ENCODE measurements around the gene DYRK4. TPM values are rescaled to one million over a fixed set of nuclear protein-coding genes. Genes with fewer than 3 reads are reported as not detected.

DYRK4 gene
- total and polyA plus RNA-seq, 2 of the 4 experiments (the other 2 are of a cell fraction): 44.6 to 71.6 TPM

DNA sequence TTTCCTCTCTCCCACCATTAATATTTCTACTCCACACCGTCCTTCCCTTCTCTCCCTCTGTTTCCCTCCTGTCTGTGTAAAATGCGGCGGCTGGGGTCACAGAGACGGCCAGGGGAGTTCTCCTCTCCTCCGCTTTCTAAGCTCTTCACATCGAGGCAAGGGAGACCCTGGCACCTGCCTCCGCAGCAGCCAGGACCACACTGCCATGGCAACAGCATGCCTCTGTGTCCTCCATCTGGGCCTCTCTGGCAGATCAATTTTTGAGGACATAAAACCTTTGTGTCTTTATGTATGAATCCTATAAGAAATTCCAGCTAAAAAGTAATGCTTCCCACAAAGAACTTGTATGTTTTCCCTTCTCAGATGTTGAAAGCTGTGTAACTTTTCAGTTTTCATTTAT is 41.4 kb downstream of the DYRK4 start:
- in situ Hi-C loops (cut with MboI; ENCODE audit: low sequenced_read_pairs): no loop called here
- dilution Hi-C loops (cut with HindIII; ENCODE audit: low sequenced_read_pairs, unreplicated experiment): no loop called here
- CTCF ChIA-PET: interaction anchor here (1.6 kb wide), 1 partner anchor 13 kb away, joined by 3 read pairs; no protein-coding TSS in a partner anchor
- no TSS peak for BruUV-seq (replicated peaks)
- no peak overlapping the region for H2BK120ac ChIP-seq (ENCODE audit: low read depth, low read length)
- H3K9me1 ChIP-seq (ENCODE audit: insufficient read depth, low read length): no peaks in the 10 kb centered on the region
- no peak overlapping the region for H3K4me2 ChIP-seq (ENCODE audit: low read depth, low read length)
- H3K4me3 ChIP-seq (ENCODE audit: insufficient read depth, low read depth, low read length): no peak overlapping the region
- H2AK9ac ChIP-seq (replicated peaks; ENCODE audit: low read depth, low read length, poor library complexity): no peak overlapping the region
- no peak for TF ChIP-seq MAZ (IDR thresholded peaks at IDR 0.05; ENCODE audit: borderline replicate concordance, low read depth, low read length)
- no peak for TF ChIP-seq CHD1 (IDR thresholded peaks at IDR 0.05; ENCODE audit: low read depth, low read length)
- TF ChIP-seq SMC3 (IDR thresholded peaks at IDR 0.05; ENCODE audit: low read depth, low read length): no peak
- TF ChIP-seq MXI1 (IDR thresholded peaks at IDR 0.05; ENCODE audit: borderline replicate concordance, low read depth, low read length): no peak
- no peak for TF ChIP-seq BHLHE40 (IDR thresholded peaks at IDR 0.05; ENCODE audit: low read depth, low read length)
- TF ChIP-seq RCOR1 (IDR thresholded peaks at IDR 0.05; ENCODE audit: insufficient replicate concordance, low read length): no peak
- peaks cover 3% of the 10 kb centered on the region for H3K4me1 ChIP-seq (ENCODE audit: control insufficient read depth, insufficient read depth, low read length)
- H4K20me1 ChIP-seq (ENCODE audit: insufficient read depth, low read length): no peaks in the 10 kb centered on the region
- no peak for ATAC-seq (ENCODE audit: low read depth)
- H3K36me3 ChIP-seq (ENCODE audit: control insufficient read depth, insufficient read depth, low read length): no peaks in the 10 kb centered on the region
- H3K18ac ChIP-seq (ENCODE audit: low read depth, low read length): no peak overlapping the region
- H3K9me3 ChIP-seq (ENCODE audit: control insufficient read depth, insufficient read depth, low read length): no peaks in the 10 kb centered on the region
- H3K27me3 ChIP-seq (ENCODE audit: control insufficient read depth, insufficient read depth, low read length): peaks cover 7% of the 10 kb centered on the region
- no peak overlapping the region for H2AFZ ChIP-seq (replicated peaks; ENCODE audit: low read length, poor library complexity)
- POLR2A ChIA-PET (ENCODE audit: unreplicated experiment): no interaction called here
- intact Hi-C loops (cut with micrococcal nuclease): no loop called here
- H2BK15ac ChIP-seq (ENCODE audit: low read depth, low read length): no peak overlapping the region
- H4K91ac ChIP-seq (ENCODE audit: insufficient read depth, low read depth, low read length): no peak overlapping the region
- H3K23ac ChIP-seq (ENCODE audit: low read depth, low read length): no peak overlapping the region
- no peak overlapping the region for H4K8ac ChIP-seq (ENCODE audit: low read depth in 2 of 2, low read length in 2 of 2)
- no peak overlapping the region for H2AK5ac ChIP-seq (ENCODE audit: low read depth, low read length)
- H3K9ac ChIP-seq (ENCODE audit: low read depth, low read length): no peak overlapping the region
- no peak overlapping the region for H3K56ac ChIP-seq (ENCODE audit: extremely low read depth, insufficient read depth, low read length)
- no peak overlapping the region for H2BK20ac ChIP-seq (ENCODE audit: low read depth, low read length)
- H3K27ac ChIP-seq (ENCODE audit: insufficient read depth, low read length): no peak overlapping the region
- 60 to 100% methylated on average over 1 to 2 of the region's 7 CpGs for WGBS, 2 experiments (ENCODE audit: extremely low coverage in 2 of 2, insufficient read length in 1 of 2)
- H3K4ac ChIP-seq (ENCODE audit: low read depth, low read length): no peak overlapping the region
- peaks cover 13 to 24% of the 10 kb centered on the region in 2 experiments for H3K79me1 ChIP-seq (ENCODE audit: low read depth in 1 of 2, low read length in 2 of 2)
- H3K14ac ChIP-seq (replicated peaks; ENCODE audit: low read depth, low read length): no peak overlapping the region
- no peak overlapping the region for H2BK5ac ChIP-seq (ENCODE audit: low read depth, low read length, poor library complexity, severe bottlenecking)
- no peak overlapping the region for H4K5ac ChIP-seq (ENCODE audit: low read depth, low read length)
- no peak for DNase-seq

All from IMR-90 (cell line).